Sigmoid colon (tissue), 7 donors: ENCODE measurements around the gene MYMX. TPM values are rescaled to one million over a fixed set of nuclear protein-coding genes. Genes with fewer than 3 reads are reported as not detected.
"Not testable (repeated sequence)": the region's sequence is repeated elsewhere in the genome, so short reads cannot be mapped to it uniquely, and the experiment has no call there.

Experiments used
- DNase-seq: peaks from one replicate; pipeline ENCODE4 v3.0.0-alpha.2; 2019
- H3K27ac ChIP-seq, 4 donors: fragments of 200-600 bp; sonication (generic); one replicate each; pipeline ENCODE4 v1.5.1; 2016 to 2019; ENCODE audit warnings: mild to moderate bottlenecking in 1 of 4
- H3K27me3 ChIP-seq, 3 donors: fragments of 200-600 bp; sonication (generic); one replicate each; pipeline ENCODE4 v1.5.1; 2019; ENCODE audit warnings: mild to moderate bottlenecking in 1 of 3
- H3K36me3 ChIP-seq, 4 donors: fragments of 200-600 bp; sonication (generic); one replicate each; pipeline ENCODE4 v1.5.1; 2016 to 2019
- H3K4me1 ChIP-seq, 4 donors: fragments of 200-600 bp; sonication (generic); one replicate each; pipeline ENCODE4 v1.5.1; 2017 to 2019
- H3K4me3 ChIP-seq, 4 donors: fragments of 200-600 bp; sonication (generic); one replicate each; pipeline ENCODE4 v1.5.1; 2017 to 2019; ENCODE audit warnings: mild to moderate bottlenecking in 2 of 4, moderate library complexity in 1 of 4
- H3K9me3 ChIP-seq, 4 donors: fragments of 200-600 bp in 3 of 4; sonication (generic) in 3 of 4; one replicate each; pipeline versions ENCODE4 v1.5.1 to v1.6.1; 2013 to 2019
- CTCF ChIP-seq, 4 experiments: fragments of 450-650 bp in 3 of 4; fragments of 200-600 bp in 1 of 4; IDR thresholded peaks; one replicate each; pipeline ENCODE4 v1.5.1; 2016 to 2019; ENCODE audit warnings: antibody characterized with exemption in 4 of 4, mild to moderate bottlenecking in 3 of 4, moderate library complexity in 2 of 4
- EP300 ChIP-seq, 4 donors: sonication (generic); formaldehyde crosslinking; IDR thresholded peaks; one replicate each; pipeline ENCODE4 v1.6.1; 2017; ENCODE audit warnings: antibody characterized with exemption in 4 of 4
- POLR2A ChIP-seq, 2 donors: fragments of 450-650 bp; IDR thresholded peaks; one replicate each; pipeline ENCODE4 v1.6.1; 2016; ENCODE audit warnings: antibody characterized with exemption in 2 of 2, mild to moderate bottlenecking in 2 of 2, moderate library complexity in 2 of 2
- POLR2AphosphoS5 ChIP-seq, 4 donors: sonication (generic); formaldehyde crosslinking; IDR thresholded peaks; one replicate each; pipeline ENCODE4 v1.6.1; 2017; ENCODE audit warnings: antibody characterized with exemption in 4 of 4
- WGBS, 2 donors: extraction: QIAGEN DNeasy Blood & Tissue Kit; methylation state at CpG; one replicate each; pipeline ENCODE4 v1.1.7; 2013; 5-methylcytosine and 5-hydroxymethylcytosine counted together
- intact Hi-C: fragments of 100-400 bp; cut with DNase I; formaldehyde crosslinking; loops from one replicate; pipeline ENCODE4 v1.15.1; 2023
- polyA plus RNA-seq, 3 donors: library from polyadenylated mRNA; stranded (reverse); fragments of 200-250 nt; gene quantifications; one replicate each; pipeline ENCODE4 v1.2.3, GENCODE V29; 2013
- total RNA-seq, 4 donors: library from RNA; depleted of rRNA; stranded (reverse); fragments of >200 nt; gene quantifications; one replicate each; pipeline ENCODE4 v1.1.0, GENCODE V29; 2016
- donor health status: healthy with polysubstance abuse.
- donor health status: Bipolar disorder and iron deficiency.
- donor health status: healthy.

MYMX gene
- total and polyA plus RNA-seq, 7 donors: 0.28 TPM; not detected in 6

GRCh38 chr6:44228031-44228430, 11.3 kb downstream of the MYMX start:
- no peak for DNase-seq
- Histone ChIP-seq H3K4me3 (peak overlapping the region in 2 of 4 donors; percentile 39), H3K27me3 (no peaks in the 10 kb centered on the region), H3K36me3 (peaks cover 24 to 40% (median 34%) of the 10 kb centered on the region in 4 donors), H3K4me1 (peaks cover 0 to 95% (median 92%) of the 10 kb centered on the region in 4 donors), H3K27ac (peak overlapping the region; percentile 94 to 98 (median 97)), H3K9me3 (no peaks in the 10 kb centered on the region)
- 82 to 95% methylated on average over 6 of the region's 6 CpGs for WGBS, 2 donors
- intact Hi-C loops: no loop called here
- no peak for TF ChIP-seq CTCF (IDR thresholded peaks at IDR 0.05)
- no peak for TF ChIP-seq POLR2A (IDR thresholded peaks at IDR 0.05)
- TF ChIP-seq EP300 (IDR thresholded peaks at IDR 0.05): no peak
- TF ChIP-seq POLR2AphosphoS5 (IDR thresholded peaks at IDR 0.05): no peak

- TF ChIP-seq CTCF (IDR thresholded peaks at IDR 0.05): no peak
- TF ChIP-seq POLR2AphosphoS5 (IDR thresholded peaks at IDR 0.05): no peak
- no peak for TF ChIP-seq POLR2A (IDR thresholded peaks at IDR 0.05)
- no peak for TF ChIP-seq EP300 (IDR thresholded peaks at IDR 0.05)
- Histone ChIP-seq H3K4me3 (peak overlapping the region in 2 of 4 donors; percentile 39), H3K27me3 (no peaks in the 10 kb centered on the region), H3K36me3 (peaks cover 24 to 42% (median 35%) of the 10 kb centered on the region in 4 donors), H3K27ac (peak overlapping the region; percentile 94 to 98 (median 97)), H3K9me3 (no peaks in the 10 kb centered on the region), H3K4me1 (peaks cover 0 to 99% (median 96%) of the 10 kb centered on the region in 4 donors)
- 94 to 95% methylated on average over 7 of the region's 7 CpGs for WGBS, 2 donors
- no peak for DNase-seq
- intact Hi-C loops: no loop called here
Measured at GRCh38 chr6:44228433-44228832, 11.7 kb downstream of the MYMX start.

GRCh38 chr6:44228836-44229235, 12.1 kb downstream of the MYMX start:
- peak overlapping the region; percentile 94 to 98 (median 97) for H3K27ac ChIP-seq
- no peaks in the 10 kb centered on the region for H3K27me3 ChIP-seq
- WGBS, 2 donors: 81 to 84% methylated on average over 5 of the region's 5 CpGs
- intact Hi-C loops: no loop called here
- peaks cover 24 to 42% (median 35%) of the 10 kb centered on the region in 4 donors for H3K36me3 ChIP-seq
- peak overlapping the region in 1 of 4 donors; percentile 39 for H3K4me3 ChIP-seq
- no peaks in the 10 kb centered on the region for H3K9me3 ChIP-seq
- peaks cover 0 to 100% (median 98%) of the 10 kb centered on the region in 4 donors for H3K4me1 ChIP-seq
- DNase-seq: no peak
- TF ChIP-seq CTCF (IDR thresholded peaks at IDR 0.05) (no peak), POLR2AphosphoS5 (IDR thresholded peaks at IDR 0.05) (no peak), EP300 (IDR thresholded peaks at IDR 0.05) (no peak), POLR2A (IDR thresholded peaks at IDR 0.05) (no peak)

GRCh38 chr6:44229376-44230033, 12.8 kb downstream of the MYMX start:
- no peaks in the 10 kb centered on the region for H3K27me3 ChIP-seq
- peaks cover 24 to 42% (median 35%) of the 10 kb centered on the region in 4 donors for H3K36me3 ChIP-seq
- TF ChIP-seq POLR2AphosphoS5 (IDR thresholded peaks at IDR 0.05): no peak
- no peak for TF ChIP-seq EP300 (IDR thresholded peaks at IDR 0.05)
- H3K27ac ChIP-seq: peak overlapping the region; percentile 94 to 98 (median 97)
- no peak overlapping the region for H3K4me3 ChIP-seq
- intact Hi-C loops: loop anchor here (10.0 kb wide), 1 partner anchor 135 kb away; no protein-coding TSS in a partner anchor
- 95 to 96% methylated on average over 11 of the region's 11 CpGs for WGBS, 2 donors
- DNase-seq: peak; percentile 62
- H3K9me3 ChIP-seq: no peaks in the 10 kb centered on the region
- H3K4me1 ChIP-seq: peaks cover 0 to 100% (median 98%) of the 10 kb centered on the region in 4 donors

GRCh38 chr6:44230034-44230675, 13.4 kb downstream of the MYMX start:
- whole genome bisulfite sequencing, 2 donors: 94 to 97% methylated on average over 10 of the region's 10 CpGs
- peaks cover 24 to 42% (median 35%) of the 10 kb centered on the region in 4 donors for H3K36me3 ChIP-seq
- H3K4me1 ChIP-seq: peaks cover 0 to 100% (median 98%) of the 10 kb centered on the region in 4 donors
- peak overlapping the region; percentile 94 to 98 (median 97) for H3K27ac ChIP-seq
- no peaks in the 10 kb centered on the region for H3K9me3 ChIP-seq
- no peak for DNase-seq
- no peak overlapping the region for H3K4me3 ChIP-seq
- no peak for TF ChIP-seq POLR2AphosphoS5 (IDR thresholded peaks at IDR 0.05)
- no peak for TF ChIP-seq EP300 (IDR thresholded peaks at IDR 0.05)
- no peak for TF ChIP-seq CTCF (IDR thresholded peaks at IDR 0.05)
- TF ChIP-seq POLR2A (IDR thresholded peaks at IDR 0.05): no peak
- intact Hi-C loops: loop anchor here (10.0 kb wide), 1 partner anchor 135 kb away; no protein-coding TSS in a partner anchor
- H3K27me3 ChIP-seq: no peaks in the 10 kb centered on the region

GRCh38 chr6:44231426-44231825, 14.7 kb downstream of the MYMX start:
- DNase-seq, H3K9me3 ChIP-seq, H3K27me3 ChIP-seq, H3K4me3 ChIP-seq: not testable (repeated sequence)
- peaks cover 24 to 42% (median 35%) of the 10 kb centered on the region in 4 donors for H3K36me3 ChIP-seq
- intact Hi-C loops: loop anchor here (10.0 kb wide), 1 partner anchor 137 kb away; no protein-coding TSS in a partner anchor
- H3K27ac ChIP-seq: peak overlapping the region; percentile 94 to 98 (median 97)
- H3K4me1 ChIP-seq: peaks cover 0 to 100% (median 97%) of the 10 kb centered on the region in 4 donors
- 92 to 93% methylated on average over 9 of the region's 9 CpGs for whole genome bisulfite sequencing, 2 donors
